ENCODE measurements around the gene MTMR12.
"Not testable (repeated sequence)": the region's sequence is repeated elsewhere in the genome, so short reads cannot be mapped to it uniquely, and the experiment has no call there.

MTMR12 gene

DNA sequence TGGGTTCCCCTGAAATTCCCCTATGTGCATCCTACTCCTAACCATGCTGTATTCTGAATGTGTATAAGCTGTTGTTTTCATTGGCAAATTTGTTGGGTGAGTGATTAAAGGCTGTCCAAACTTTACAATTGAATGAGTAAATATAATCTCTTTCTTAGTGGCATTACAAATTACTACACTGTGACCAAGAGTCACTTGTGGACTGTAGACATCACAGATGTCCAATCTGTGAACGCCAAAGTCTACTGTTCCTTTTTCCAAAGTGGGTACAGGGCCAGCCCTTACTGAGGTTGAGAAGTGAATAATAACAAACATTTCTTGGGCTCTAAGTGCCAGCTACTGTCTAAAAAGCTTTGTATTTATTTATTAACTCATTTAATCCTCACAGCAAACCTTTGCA lies 29.7 kb downstream of the MTMR12 start:
- Histone ChIP-seq H3K36me3 (ENCODE audit: control insufficient read depth in 2 of 2, insufficient read depth in 2 of 2, low read length in 2 of 2) (peaks cover 0 to 4% of the 10 kb centered on the region in 2 donors), H3K9me3 (ENCODE audit: control insufficient read depth in 2 of 2, low read length in 2 of 2) (no peaks in the 10 kb centered on the region), H3K27ac (ENCODE audit: low read length) (no peak overlapping the region), H3K4me3 (ENCODE audit: low read length in 2 of 2) (no peak overlapping the region), H3K27me3 (ENCODE audit: control insufficient read depth in 1 of 2, insufficient read depth in 2 of 2, low read length in 2 of 2) (no peaks in the 10 kb centered on the region), H3K9ac (ENCODE audit: low read length in 2 of 2) (no peak overlapping the region), H3K4me1 (ENCODE audit: control insufficient read depth, insufficient read depth, low read length) (peaks cover 3% of the 10 kb centered on the region)

DNA sequence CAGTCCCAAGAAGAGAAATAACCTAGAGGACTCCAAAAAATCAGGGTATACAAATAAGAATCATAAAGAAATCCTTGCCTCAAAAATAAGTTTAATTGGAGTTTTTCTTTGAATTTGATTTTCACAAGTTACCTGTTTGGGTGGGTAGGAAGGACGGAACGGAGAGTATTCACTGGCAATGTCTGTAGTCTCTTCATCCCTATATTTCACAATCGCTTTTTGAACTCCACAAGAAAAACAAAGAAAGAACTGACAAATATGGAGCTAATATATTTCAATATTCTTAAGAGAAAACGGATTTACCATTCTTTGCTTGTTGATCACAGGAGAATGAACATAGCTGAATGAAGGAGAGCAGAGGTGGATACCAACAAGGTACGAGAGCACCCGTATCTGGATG lies 30.1 kb downstream of the MTMR12 start:
- Histone ChIP-seq H3K36me3 (ENCODE audit: control insufficient read depth in 2 of 2, insufficient read depth in 2 of 2, low read length in 2 of 2) (peaks cover 0 to 4% of the 10 kb centered on the region in 2 donors), H3K9me3 (ENCODE audit: control insufficient read depth in 2 of 2, low read length in 2 of 2) (no peaks in the 10 kb centered on the region), H3K27me3 (ENCODE audit: control insufficient read depth in 1 of 2, insufficient read depth in 2 of 2, low read length in 2 of 2) (no peaks in the 10 kb centered on the region), H3K4me3 (ENCODE audit: low read length in 2 of 2) (no peak overlapping the region), H3K27ac (ENCODE audit: low read length) (no peak overlapping the region), H3K4me1 (ENCODE audit: control insufficient read depth, insufficient read depth, low read length) (peaks cover 3% of the 10 kb centered on the region), H3K9ac (ENCODE audit: low read length in 2 of 2) (no peak overlapping the region)

DNA sequence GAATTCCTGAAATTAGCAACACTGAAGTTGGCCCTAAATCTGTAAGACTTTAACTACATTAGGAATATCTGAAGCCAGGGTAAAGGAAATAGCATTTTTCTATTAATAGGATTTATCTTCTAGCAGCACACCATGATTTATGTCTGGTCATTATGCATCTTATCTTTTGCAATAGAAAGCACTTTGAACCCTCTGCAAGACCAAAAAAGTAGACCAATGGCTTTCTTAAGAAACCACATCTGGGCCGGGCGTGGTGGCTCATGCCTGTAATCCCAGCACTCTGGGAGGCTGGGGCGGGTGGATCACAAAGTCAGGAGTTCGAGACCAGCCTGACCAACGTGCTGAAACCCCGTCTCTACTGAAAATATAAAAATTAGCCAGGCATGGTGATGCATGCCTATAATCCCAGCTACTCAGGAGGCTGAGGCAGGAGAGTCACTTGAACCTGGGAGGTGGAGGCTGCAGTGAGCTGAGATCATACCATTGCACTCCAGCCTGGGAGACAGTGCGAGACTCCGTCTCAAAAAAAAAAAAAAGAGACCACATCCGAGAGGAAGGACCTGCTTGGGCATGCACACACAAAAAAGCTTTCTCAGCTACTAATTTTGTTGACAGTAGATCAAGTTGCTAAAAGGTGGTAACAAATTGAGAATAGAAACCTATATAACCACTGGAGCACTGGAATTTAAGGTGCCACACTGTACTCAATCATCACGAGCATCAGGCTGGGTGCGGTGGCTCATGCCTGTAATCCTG lies 31.2 kb downstream of the MTMR12 start:
- H3K9ac ChIP-seq (ENCODE audit: low read length in 2 of 2); H3K9me3 ChIP-seq (ENCODE audit: control insufficient read depth in 2 of 2, low read length in 2 of 2); H3K36me3 ChIP-seq (ENCODE audit: control insufficient read depth in 2 of 2, insufficient read depth in 2 of 2, low read length in 2 of 2); H3K4me1 ChIP-seq (ENCODE audit: control insufficient read depth, insufficient read depth, low read length); H3K27ac ChIP-seq (ENCODE audit: low read length); H3K27me3 ChIP-seq (ENCODE audit: control insufficient read depth in 1 of 2, insufficient read depth in 2 of 2, low read length in 2 of 2); H3K4me3 ChIP-seq (ENCODE audit: low read length in 2 of 2): not testable (repeated sequence)

DNA sequence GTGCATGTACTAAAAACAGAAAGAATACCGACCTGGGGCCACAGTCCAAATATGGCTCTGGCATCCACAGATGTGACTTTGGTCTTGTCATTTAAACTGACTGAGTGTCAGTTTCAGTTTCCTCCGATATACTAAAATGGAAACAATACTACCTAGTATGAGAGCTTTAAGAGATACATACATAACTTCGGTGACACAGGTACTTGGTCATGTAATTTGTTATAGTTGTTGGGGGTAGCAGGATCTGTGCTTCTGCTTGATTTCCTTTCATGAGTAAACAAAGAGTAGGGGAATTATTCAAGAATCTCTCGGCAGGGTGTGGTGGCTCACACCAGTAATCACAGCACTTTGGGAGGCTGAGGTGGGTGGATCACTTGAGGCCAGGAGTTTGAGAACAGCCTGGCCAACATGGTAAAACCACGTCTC lies 32.1 kb downstream of the MTMR12 start:
- Histone ChIP-seq H3K27me3 (ENCODE audit: control insufficient read depth in 1 of 2, insufficient read depth in 2 of 2, low read length in 2 of 2) (no peaks in the 10 kb centered on the region), H3K4me1 (ENCODE audit: control insufficient read depth, insufficient read depth, low read length) (peaks cover 7% of the 10 kb centered on the region), H3K4me3 (ENCODE audit: low read length in 2 of 2) (no peak overlapping the region), H3K9ac (ENCODE audit: low read length in 2 of 2) (no peak overlapping the region), H3K27ac (ENCODE audit: low read length) (no peak overlapping the region), H3K36me3 (ENCODE audit: control insufficient read depth in 2 of 2, insufficient read depth in 2 of 2, low read length in 2 of 2) (peaks cover 2 to 5% of the 10 kb centered on the region in 2 donors), H3K9me3 (ENCODE audit: control insufficient read depth in 2 of 2, low read length in 2 of 2) (no peaks in the 10 kb centered on the region)

DNA sequence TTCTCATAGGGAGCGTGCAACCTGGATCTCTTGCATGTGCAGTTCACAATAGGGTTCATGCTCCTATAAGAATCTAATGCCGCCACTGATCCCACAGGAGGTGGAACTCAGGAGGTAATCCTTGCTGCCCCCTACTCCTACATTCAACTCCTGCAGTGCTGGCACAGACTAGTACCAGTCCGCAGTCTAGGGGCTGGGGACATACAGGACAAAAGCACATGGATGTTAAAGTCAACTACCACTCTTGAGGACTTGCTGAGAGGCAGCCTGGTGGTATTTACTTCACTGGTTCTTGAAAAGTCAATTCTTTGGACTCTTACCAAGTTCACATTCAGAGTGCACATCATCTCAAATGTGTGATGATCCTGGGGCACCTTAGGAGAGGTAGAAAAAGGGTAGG lies 33.0 kb downstream of the MTMR12 start:
- no peaks in the 10 kb centered on the region for H3K27me3 ChIP-seq (ENCODE audit: control insufficient read depth in 1 of 2, insufficient read depth in 2 of 2, low read length in 2 of 2)
- peaks cover 2 to 6% of the 10 kb centered on the region in 2 donors for H3K36me3 ChIP-seq (ENCODE audit: control insufficient read depth in 2 of 2, insufficient read depth in 2 of 2, low read length in 2 of 2)
- H3K9ac ChIP-seq (ENCODE audit: low read length in 2 of 2), result no peak overlapping the region
- H3K27ac ChIP-seq (ENCODE audit: low read length), result no peak overlapping the region
- peaks cover 7% of the 10 kb centered on the region for H3K4me1 ChIP-seq (ENCODE audit: control insufficient read depth, insufficient read depth, low read length)
- H3K9me3 ChIP-seq (ENCODE audit: control insufficient read depth in 2 of 2, low read length in 2 of 2), result no peaks in the 10 kb centered on the region
- no peak overlapping the region for H3K4me3 ChIP-seq (ENCODE audit: low read length in 2 of 2)

DNA sequence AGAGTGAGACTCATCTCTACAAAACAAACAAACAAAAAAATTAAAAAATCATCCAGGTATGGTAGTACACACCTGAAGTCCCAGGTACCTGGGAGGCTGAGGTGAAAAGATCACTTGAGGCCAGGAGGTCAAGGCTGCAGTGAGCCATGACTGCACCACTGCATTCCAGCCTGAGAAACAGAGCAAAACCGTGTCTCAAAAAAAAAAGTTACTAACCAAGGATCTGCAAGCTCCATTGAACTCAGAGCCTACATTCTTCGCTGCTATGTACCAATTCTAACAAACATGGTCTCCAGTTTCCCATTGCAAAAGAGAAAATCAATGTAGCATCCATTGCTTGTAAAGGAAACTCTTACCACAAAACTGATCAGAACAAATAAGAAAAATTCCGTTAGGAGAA lies 33.5 kb downstream of the MTMR12 start:
- H3K36me3 ChIP-seq (ENCODE audit: control insufficient read depth in 2 of 2, insufficient read depth in 2 of 2, low read length in 2 of 2), result peaks cover 2 to 10% of the 10 kb centered on the region in 2 donors
- H3K9me3 ChIP-seq (ENCODE audit: control insufficient read depth in 2 of 2, low read length in 2 of 2), result no peaks in the 10 kb centered on the region
- H3K9ac ChIP-seq (ENCODE audit: low read length in 2 of 2), result no peak overlapping the region
- no peak overlapping the region for H3K4me3 ChIP-seq (ENCODE audit: low read length in 2 of 2)
- no peak overlapping the region for H3K27ac ChIP-seq (ENCODE audit: low read length)
- H3K4me1 ChIP-seq (ENCODE audit: control insufficient read depth, insufficient read depth, low read length), result peaks cover 7% of the 10 kb centered on the region
- no peaks in the 10 kb centered on the region for H3K27me3 ChIP-seq (ENCODE audit: control insufficient read depth in 1 of 2, insufficient read depth in 2 of 2, low read length in 2 of 2)

DNA sequence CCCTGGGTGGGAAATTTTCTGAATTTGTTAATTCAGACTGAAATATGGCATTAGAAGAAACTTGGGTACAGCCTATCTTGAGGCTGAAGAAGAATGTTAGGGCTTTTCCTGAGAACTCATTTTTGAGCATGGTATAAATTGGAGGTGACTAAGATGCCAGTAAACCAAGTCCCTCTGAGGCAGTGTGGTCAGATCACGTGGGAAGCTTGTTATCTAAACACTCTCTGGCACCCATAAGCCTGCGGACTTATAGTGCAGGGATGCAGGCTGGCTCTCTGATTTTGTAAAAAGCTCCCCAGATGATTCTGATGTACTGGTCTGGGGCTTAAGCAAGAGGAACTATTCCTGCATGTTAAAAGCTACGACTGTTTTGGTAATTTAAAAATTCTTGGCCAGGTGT lies 34.3 kb downstream of the MTMR12 start:
- Histone ChIP-seq H3K9me3 (ENCODE audit: control insufficient read depth in 2 of 2, low read length in 2 of 2) (no peaks in the 10 kb centered on the region), H3K27ac (ENCODE audit: low read length) (no peak overlapping the region), H3K4me3 (ENCODE audit: low read length in 2 of 2) (no peak overlapping the region), H3K36me3 (ENCODE audit: control insufficient read depth in 2 of 2, insufficient read depth in 2 of 2, low read length in 2 of 2) (peaks cover 8 to 18% of the 10 kb centered on the region in 2 donors), H3K27me3 (ENCODE audit: control insufficient read depth in 1 of 2, insufficient read depth in 2 of 2, low read length in 2 of 2) (no peaks in the 10 kb centered on the region), H3K9ac (ENCODE audit: low read length in 2 of 2) (no peak overlapping the region), H3K4me1 (ENCODE audit: control insufficient read depth, insufficient read depth, low read length) (peaks cover 5% of the 10 kb centered on the region)

DNA sequence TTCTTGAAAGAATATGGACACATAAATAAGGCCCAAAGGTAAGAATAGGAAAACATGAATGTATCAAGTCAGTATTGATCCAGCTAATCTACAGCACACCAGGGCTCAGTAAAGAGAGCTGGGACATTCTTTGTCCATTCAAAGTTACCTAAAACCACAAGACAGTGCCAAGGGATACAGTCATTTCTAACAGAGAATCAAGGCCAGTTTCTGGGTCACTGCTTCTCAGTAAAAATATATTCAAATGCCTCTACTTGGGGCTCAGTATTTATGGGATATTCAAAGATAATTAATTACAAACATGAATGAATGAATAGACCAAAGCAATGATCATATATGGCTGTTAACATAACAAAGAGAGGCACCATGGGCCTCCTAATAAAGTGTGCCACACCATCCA lies 34.9 kb downstream of the MTMR12 start:
- H3K4me1 ChIP-seq (ENCODE audit: control insufficient read depth, insufficient read depth, low read length), result peaks cover 4% of the 10 kb centered on the region
- H3K36me3 ChIP-seq (ENCODE audit: control insufficient read depth in 2 of 2, insufficient read depth in 2 of 2, low read length in 2 of 2), result peaks cover 10 to 24% of the 10 kb centered on the region in 2 donors
- no peaks in the 10 kb centered on the region for H3K27me3 ChIP-seq (ENCODE audit: control insufficient read depth in 1 of 2, insufficient read depth in 2 of 2, low read length in 2 of 2)
- no peaks in the 10 kb centered on the region for H3K9me3 ChIP-seq (ENCODE audit: control insufficient read depth in 2 of 2, low read length in 2 of 2)
- no peak overlapping the region for H3K4me3 ChIP-seq (ENCODE audit: low read length in 2 of 2)
- no peak overlapping the region for H3K9ac ChIP-seq (ENCODE audit: low read length in 2 of 2)
- H3K27ac ChIP-seq (ENCODE audit: low read length), result no peak overlapping the region

DNA sequence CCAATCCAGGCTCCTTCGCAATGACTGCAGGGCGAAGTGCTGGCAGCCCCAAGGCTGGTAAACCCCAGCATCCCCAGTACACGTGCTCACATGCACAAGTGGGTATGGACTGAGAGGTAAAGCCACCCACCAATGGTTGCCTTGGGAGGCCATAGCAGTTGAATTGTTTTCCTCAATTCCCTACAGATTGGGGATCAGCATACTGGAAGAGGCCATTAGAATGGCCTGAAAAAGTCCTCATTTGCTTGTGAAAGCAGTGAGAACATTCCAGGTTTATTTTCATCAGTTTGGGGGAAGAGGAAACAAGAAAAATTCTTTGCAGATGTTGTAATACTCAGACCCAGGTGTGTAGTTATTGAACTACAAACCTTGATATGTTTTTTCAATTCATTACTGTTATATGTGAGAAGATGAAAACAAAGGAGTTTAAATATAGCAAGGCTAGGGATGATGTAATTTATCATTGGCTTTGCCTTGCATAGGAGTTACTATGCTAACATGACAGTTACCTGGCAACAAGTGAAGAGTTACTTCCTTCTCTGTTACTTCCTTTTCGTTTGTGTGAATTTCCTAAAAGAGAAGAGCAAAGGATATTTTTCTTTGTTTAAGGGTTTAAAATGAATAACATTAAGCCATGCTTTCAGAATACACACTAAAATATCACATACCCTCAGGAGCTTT lies 36.4 kb downstream of the MTMR12 start:
- peaks cover 4% of the 10 kb centered on the region for H3K4me1 ChIP-seq (ENCODE audit: control insufficient read depth, insufficient read depth, low read length)
- no peak overlapping the region for H3K27ac ChIP-seq (ENCODE audit: low read length)
- no peak overlapping the region for H3K4me3 ChIP-seq (ENCODE audit: low read length in 2 of 2)
- H3K27me3 ChIP-seq (ENCODE audit: control insufficient read depth in 1 of 2, insufficient read depth in 2 of 2, low read length in 2 of 2), result no peaks in the 10 kb centered on the region
- no peak overlapping the region for H3K9ac ChIP-seq (ENCODE audit: low read length in 2 of 2)
- peaks cover 16 to 28% of the 10 kb centered on the region in 2 donors for H3K36me3 ChIP-seq (ENCODE audit: control insufficient read depth in 2 of 2, insufficient read depth in 2 of 2, low read length in 2 of 2)
- no peaks in the 10 kb centered on the region for H3K9me3 ChIP-seq (ENCODE audit: control insufficient read depth in 2 of 2, low read length in 2 of 2)

DNA sequence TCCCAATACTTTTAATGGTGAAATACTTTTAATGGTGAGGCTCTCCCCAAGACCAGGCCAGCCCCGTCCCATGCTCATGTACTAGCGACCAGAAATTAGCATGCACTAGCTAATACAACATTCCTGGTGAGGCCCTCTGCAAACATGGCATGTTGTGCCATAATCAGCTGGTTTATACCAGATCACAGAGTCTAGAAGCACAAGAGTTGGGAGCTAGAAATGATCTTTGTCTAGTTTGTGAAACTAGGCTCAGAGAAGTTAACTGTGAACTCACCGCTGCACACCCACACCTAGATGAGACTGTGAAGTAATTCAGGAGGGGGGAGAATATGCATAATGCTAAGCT lies 37.4 kb downstream of the MTMR12 start:
- H3K9ac ChIP-seq (ENCODE audit: low read length in 2 of 2), result no peak overlapping the region
- H3K27me3 ChIP-seq (ENCODE audit: control insufficient read depth in 1 of 2, insufficient read depth in 2 of 2, low read length in 2 of 2), result no peaks in the 10 kb centered on the region
- H3K9me3 ChIP-seq (ENCODE audit: control insufficient read depth in 2 of 2, low read length in 2 of 2), result no peaks in the 10 kb centered on the region
- peaks cover 4% of the 10 kb centered on the region for H3K4me1 ChIP-seq (ENCODE audit: control insufficient read depth, insufficient read depth, low read length)
- H3K36me3 ChIP-seq (ENCODE audit: control insufficient read depth in 2 of 2, insufficient read depth in 2 of 2, low read length in 2 of 2), result peaks cover 24 to 33% of the 10 kb centered on the region in 2 donors
- H3K27ac ChIP-seq (ENCODE audit: low read length), result no peak overlapping the region
- no peak overlapping the region for H3K4me3 ChIP-seq (ENCODE audit: low read length in 2 of 2)
